Measurements from ENCODE around the gene MRPL51.
"Not testable (repeated sequence)": the region's sequence is repeated elsewhere in the genome, so short reads cannot be mapped to it uniquely, and the experiment has no call there.

The MRPL51 gene

GRCh38 chr12:6492838-6493496 is at the start of gene MRPL51:
MRPL51 (minus strand) TSS chr12:6493262; CDS start chr12:6493136, 126 bp downstream.
- peaks cover 0 to 2% of the 10 kb centered on the region in 2 donors for H3K36me3 ChIP-seq (ENCODE audit: control insufficient read depth in 2 of 2, insufficient read depth in 2 of 2, low read length in 2 of 2)
- peak within 1 kb of the TSS; percentile 91 to 99 for H3K9ac ChIP-seq (ENCODE audit: low read length in 2 of 2)

GRCh38 chr12:6542209-6543009 is 49.3 kb upstream of the MRPL51 start:
- peak overlapping the region; percentile 55 for H3K27ac ChIP-seq (ENCODE audit: low read length)
- no peaks in the 10 kb centered on the region for H3K27me3 ChIP-seq (ENCODE audit: control insufficient read depth in 1 of 2, insufficient read depth in 2 of 2, low read length in 2 of 2)
- H3K4me3 ChIP-seq (ENCODE audit: low read length in 2 of 2): no peak overlapping the region
- H3K9ac ChIP-seq (ENCODE audit: low read length in 2 of 2): no peak overlapping the region
- peaks cover 44 to 46% of the 10 kb centered on the region in 2 donors for H3K36me3 ChIP-seq (ENCODE audit: control insufficient read depth in 2 of 2, insufficient read depth in 2 of 2, low read length in 2 of 2)
- no peaks in the 10 kb centered on the region for H3K9me3 ChIP-seq (ENCODE audit: control insufficient read depth in 2 of 2, low read length in 2 of 2)
- peaks cover 38% of the 10 kb centered on the region for H3K4me1 ChIP-seq (ENCODE audit: control insufficient read depth, insufficient read depth, low read length)

More at GRCh38 chr12:6492838-6493496, at the start of gene MRPL51:
- no peaks in the 10 kb centered on the region for H3K9me3 ChIP-seq (ENCODE audit: control insufficient read depth in 2 of 2, low read length in 2 of 2)
- no peaks in the 10 kb centered on the region for H3K27me3 ChIP-seq (ENCODE audit: control insufficient read depth in 1 of 2, insufficient read depth in 2 of 2, low read length in 2 of 2)
- H3K4me1 ChIP-seq (ENCODE audit: control insufficient read depth, insufficient read depth, low read length): peaks cover 12% of the 10 kb centered on the region
- H3K4me3 ChIP-seq (ENCODE audit: low read length in 2 of 2): peak within 1 kb of the TSS; percentile 95 to 98
- H3K27ac ChIP-seq (ENCODE audit: low read length): peak within 1 kb of the TSS; percentile 98

GRCh38 chr12:6541371-6542165 is 48.5 kb upstream of the MRPL51 start:
- Histone ChIP-seq H3K27me3 (ENCODE audit: control insufficient read depth in 1 of 2, insufficient read depth in 2 of 2, low read length in 2 of 2) (no peaks in the 10 kb centered on the region), H3K4me1 (ENCODE audit: control insufficient read depth, insufficient read depth, low read length) (peaks cover 46% of the 10 kb centered on the region), H3K9ac (ENCODE audit: low read length in 2 of 2) (no peak overlapping the region), H3K27ac (ENCODE audit: low read length) (peak overlapping the region; percentile 55), H3K4me3 (ENCODE audit: low read length in 2 of 2) (no peak overlapping the region), H3K9me3 (ENCODE audit: control insufficient read depth in 2 of 2, low read length in 2 of 2) (no peaks in the 10 kb centered on the region), H3K36me3 (ENCODE audit: control insufficient read depth in 2 of 2, insufficient read depth in 2 of 2, low read length in 2 of 2) (peaks cover 46 to 48% of the 10 kb centered on the region in 2 donors)

GRCh38 chr12:6540181-6540877 is 47.3 kb upstream of the MRPL51 start:
- peak overlapping the region in 1 of 2 donors; percentile 22 for H3K4me3 ChIP-seq (ENCODE audit: low read length in 2 of 2)
- H3K27ac ChIP-seq (ENCODE audit: low read length): peak overlapping the region; percentile 55
- peaks cover 45 to 46% of the 10 kb centered on the region in 2 donors for H3K36me3 ChIP-seq (ENCODE audit: control insufficient read depth in 2 of 2, insufficient read depth in 2 of 2, low read length in 2 of 2)
- peaks cover 59% of the 10 kb centered on the region for H3K4me1 ChIP-seq (ENCODE audit: control insufficient read depth, insufficient read depth, low read length)
- no peak overlapping the region for H3K9ac ChIP-seq (ENCODE audit: low read length in 2 of 2)
- H3K27me3 ChIP-seq (ENCODE audit: control insufficient read depth in 1 of 2, insufficient read depth in 2 of 2, low read length in 2 of 2): no peaks in the 10 kb centered on the region
- H3K9me3 ChIP-seq (ENCODE audit: control insufficient read depth in 2 of 2, low read length in 2 of 2): no peaks in the 10 kb centered on the region

GRCh38 chr12:6539707-6540134 is 46.7 kb upstream of the MRPL51 start:
- Histone ChIP-seq H3K9ac (ENCODE audit: low read length in 2 of 2) (no peak overlapping the region), H3K27ac (ENCODE audit: low read length) (peak overlapping the region; percentile 55), H3K36me3 (ENCODE audit: control insufficient read depth in 2 of 2, insufficient read depth in 2 of 2, low read length in 2 of 2) (peaks cover 45 to 46% of the 10 kb centered on the region in 2 donors), H3K27me3 (ENCODE audit: control insufficient read depth in 1 of 2, insufficient read depth in 2 of 2, low read length in 2 of 2) (no peaks in the 10 kb centered on the region), H3K4me3 (ENCODE audit: low read length in 2 of 2) (peak overlapping the region in 1 of 2 donors; percentile 22), H3K9me3 (ENCODE audit: control insufficient read depth in 2 of 2, low read length in 2 of 2) (no peaks in the 10 kb centered on the region), H3K4me1 (ENCODE audit: control insufficient read depth, insufficient read depth, low read length) (peaks cover 60% of the 10 kb centered on the region)

- no peak overlapping the region for H3K9ac ChIP-seq (ENCODE audit: low read length in 2 of 2)
These were observed 46.2 kb upstream of the MRPL51 start for GRCh38 chr12:6539314-6539682.

GRCh38 chr12:6538420-6539313 is 45.6 kb upstream of the MRPL51 start:
- Histone ChIP-seq H3K9ac (ENCODE audit: low read length in 2 of 2) (no peak overlapping the region), H3K4me1 (ENCODE audit: control insufficient read depth, insufficient read depth, low read length) (peaks cover 64% of the 10 kb centered on the region), H3K4me3 (ENCODE audit: low read length in 2 of 2) (no peak overlapping the region), H3K27ac (ENCODE audit: low read length) (peak overlapping the region; percentile 93), H3K27me3 (ENCODE audit: control insufficient read depth in 1 of 2, insufficient read depth in 2 of 2, low read length in 2 of 2) (no peaks in the 10 kb centered on the region), H3K9me3 (ENCODE audit: control insufficient read depth in 2 of 2, low read length in 2 of 2) (no peaks in the 10 kb centered on the region), H3K36me3 (ENCODE audit: control insufficient read depth in 2 of 2, insufficient read depth in 2 of 2, low read length in 2 of 2) (peaks cover 39 to 41% of the 10 kb centered on the region in 2 donors)

More at GRCh38 chr12:6539314-6539682, 46.2 kb upstream of the MRPL51 start:
- peaks cover 41 to 42% of the 10 kb centered on the region in 2 donors for H3K36me3 ChIP-seq (ENCODE audit: control insufficient read depth in 2 of 2, insufficient read depth in 2 of 2, low read length in 2 of 2)
- peak overlapping the region; percentile 55 for H3K27ac ChIP-seq (ENCODE audit: low read length)
- H3K4me1 ChIP-seq (ENCODE audit: control insufficient read depth, insufficient read depth, low read length): peaks cover 60% of the 10 kb centered on the region
- H3K9me3 ChIP-seq (ENCODE audit: control insufficient read depth in 2 of 2, low read length in 2 of 2): no peaks in the 10 kb centered on the region
- no peak overlapping the region for H3K4me3 ChIP-seq (ENCODE audit: low read length in 2 of 2)
- H3K27me3 ChIP-seq (ENCODE audit: control insufficient read depth in 1 of 2, insufficient read depth in 2 of 2, low read length in 2 of 2): no peaks in the 10 kb centered on the region

- Histone ChIP-seq H3K4me1 (ENCODE audit: control insufficient read depth, insufficient read depth, low read length) (peaks cover 72% of the 10 kb centered on the region), H3K27ac (ENCODE audit: low read length) (peak overlapping the region; percentile 93), H3K9ac (ENCODE audit: low read length in 2 of 2) (peak overlapping the region in 1 of 2 donors; percentile 31), H3K36me3 (ENCODE audit: control insufficient read depth in 2 of 2, insufficient read depth in 2 of 2, low read length in 2 of 2) (peaks cover 34 to 37% of the 10 kb centered on the region in 2 donors)
- H3K27me3 ChIP-seq (ENCODE audit: control insufficient read depth in 1 of 2, insufficient read depth in 2 of 2, low read length in 2 of 2); H3K9me3 ChIP-seq (ENCODE audit: control insufficient read depth in 2 of 2, low read length in 2 of 2); H3K4me3 ChIP-seq (ENCODE audit: low read length in 2 of 2): not testable (repeated sequence)
These were observed 44.7 kb upstream of the MRPL51 start for GRCh38 chr12:6537580-6538419.
